ENCODE results near the gene RAB5IF.
A peak's percentile ranks its signal among the peaks of the same experiment; 100 is the strongest.
"Not testable (repeated sequence)": the region's sequence is repeated elsewhere in the genome, so short reads cannot be mapped to it uniquely, and the experiment has no call there.

RAB5IF gene

DNA sequence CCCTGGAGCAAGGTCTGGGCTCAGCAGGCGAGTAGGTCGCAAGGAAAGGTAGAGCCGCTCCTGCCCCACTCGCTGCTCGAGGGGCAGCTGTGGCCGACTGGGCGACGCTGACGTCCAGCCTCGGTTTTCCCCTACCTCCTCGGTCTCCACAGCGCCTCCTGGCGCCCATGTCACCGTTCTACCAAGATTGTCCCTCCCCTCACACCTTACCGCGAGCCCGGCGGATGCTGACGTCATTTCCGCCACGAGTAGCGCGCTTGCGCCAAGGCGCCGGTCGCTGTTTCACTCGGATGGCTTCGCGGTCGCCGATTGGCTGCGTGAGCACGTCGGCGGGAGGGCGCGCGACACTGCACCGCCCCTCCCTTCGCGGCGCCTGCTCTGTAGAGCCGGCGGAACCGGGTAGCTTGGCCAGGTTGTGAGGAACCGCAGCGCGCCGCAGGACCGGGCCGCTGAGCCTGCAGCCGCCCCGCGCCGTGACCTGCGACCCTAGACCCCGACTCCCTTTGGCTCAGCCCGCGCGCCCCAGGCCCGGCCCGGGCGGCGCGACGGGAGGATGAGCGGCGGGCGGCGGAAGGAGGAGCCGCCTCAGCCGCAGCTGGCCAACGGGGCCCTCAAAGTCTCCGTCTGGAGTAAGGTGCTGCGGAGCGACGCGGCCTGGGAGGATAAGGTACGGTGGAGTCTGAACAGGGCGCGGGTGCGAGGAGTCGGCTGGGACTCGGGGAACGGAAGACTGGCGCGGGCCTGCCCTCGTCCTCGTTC lies at the start of gene RAB5IF:
Gene RAB5IF (plus strand): TSS at position 381 of the 759 bp plus-strand sequence. CDS start 173 bp downstream, at position 554.
- peak; percentile 97 to 98 (median 97) for DNase-seq (ENCODE audit: low read depth in 3 of 3)

GRCh38 chr20:36562724-36563123 lies 42.9 kb upstream of the RAB5IF start:
- DNase-seq (ENCODE audit: low read depth in 3 of 3), result no peak

DNA sequence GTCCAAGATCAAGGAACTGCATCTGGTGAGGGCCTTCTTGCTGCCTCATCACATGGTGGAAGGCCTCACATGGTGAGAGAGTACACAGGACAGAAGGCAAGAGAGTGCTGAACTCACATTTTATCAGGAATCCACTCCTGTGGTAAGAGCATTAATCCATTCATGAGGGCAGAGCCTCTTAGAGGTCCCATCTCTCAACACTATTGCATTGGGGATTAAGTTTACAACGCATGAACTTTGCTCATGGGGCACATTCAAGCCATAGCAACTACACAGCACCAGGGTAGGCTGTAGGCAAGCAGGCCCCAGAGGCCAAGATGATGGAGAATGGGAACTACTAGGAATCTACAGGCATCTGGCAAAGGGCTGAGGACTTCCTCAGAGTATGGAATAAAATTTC lies 42.2 kb upstream of the RAB5IF start:
- no peak for DNase-seq (ENCODE audit: low read depth in 3 of 3)

- not testable (repeated sequence) for DNase-seq (ENCODE audit: low read depth in 3 of 3)
These were observed 41.4 kb upstream of the RAB5IF start for GRCh38 chr20:36564078-36564725.

- not testable (repeated sequence) for DNase-seq (ENCODE audit: low read depth in 3 of 3)
These were observed 40.9 kb upstream of the RAB5IF start for GRCh38 chr20:36564726-36565121.

GRCh38 chr20:36565520-36565919 lies 40.1 kb upstream of the RAB5IF start:
- DNase-seq (ENCODE audit: low read depth in 3 of 3), result no peak

- DNase-seq (ENCODE audit: low read depth in 3 of 3), result no peak
These were observed 35.6 kb upstream of the RAB5IF start for GRCh38 chr20:36569847-36570429.

DNA sequence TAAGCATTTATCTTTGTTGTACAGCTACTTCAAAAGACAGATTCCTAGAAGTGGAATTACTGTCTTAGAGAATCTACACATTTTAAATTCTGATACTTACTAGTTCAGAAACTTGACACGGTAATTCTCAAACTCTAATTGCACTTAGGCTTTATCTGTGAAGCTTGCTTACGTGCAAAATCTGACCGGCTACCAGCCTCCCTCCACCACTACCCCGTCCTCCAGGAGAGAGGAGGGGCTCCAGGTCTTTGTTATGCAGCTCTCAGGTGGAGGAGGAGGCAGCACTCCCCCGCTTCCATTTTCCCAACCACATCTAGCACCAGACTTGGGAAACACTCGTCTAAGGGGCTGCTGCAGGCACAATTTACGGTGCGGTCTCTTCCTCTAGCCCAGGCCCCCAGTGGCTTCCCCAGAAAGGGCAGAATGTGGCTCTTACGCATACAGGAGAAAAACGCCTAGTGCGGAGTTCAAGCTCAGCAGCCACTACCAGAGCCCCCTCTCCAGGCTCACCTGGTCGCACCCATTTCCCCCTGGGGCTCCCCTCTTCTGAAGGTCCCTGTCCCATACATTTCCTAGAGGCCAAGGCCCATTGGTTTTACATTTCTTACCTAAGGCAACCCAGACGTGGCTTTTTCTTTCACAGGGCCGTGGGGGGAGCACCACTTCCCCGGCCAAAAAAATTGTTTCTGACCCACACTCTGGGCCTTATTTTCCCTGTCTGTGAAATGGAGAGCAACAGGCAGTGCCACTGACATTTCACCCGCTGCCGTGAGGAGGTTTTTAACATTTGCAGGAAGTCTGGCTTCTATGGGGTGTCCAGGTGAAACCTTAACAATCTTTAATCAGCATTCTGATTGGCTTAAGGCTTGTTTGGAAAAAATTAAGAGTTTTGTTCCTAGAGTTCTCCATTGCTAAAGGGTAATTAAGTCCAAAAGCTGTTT lies 33.7 kb upstream of the RAB5IF start:
- DNase-seq (ENCODE audit: low read depth in 3 of 3), result no peak

DNA sequence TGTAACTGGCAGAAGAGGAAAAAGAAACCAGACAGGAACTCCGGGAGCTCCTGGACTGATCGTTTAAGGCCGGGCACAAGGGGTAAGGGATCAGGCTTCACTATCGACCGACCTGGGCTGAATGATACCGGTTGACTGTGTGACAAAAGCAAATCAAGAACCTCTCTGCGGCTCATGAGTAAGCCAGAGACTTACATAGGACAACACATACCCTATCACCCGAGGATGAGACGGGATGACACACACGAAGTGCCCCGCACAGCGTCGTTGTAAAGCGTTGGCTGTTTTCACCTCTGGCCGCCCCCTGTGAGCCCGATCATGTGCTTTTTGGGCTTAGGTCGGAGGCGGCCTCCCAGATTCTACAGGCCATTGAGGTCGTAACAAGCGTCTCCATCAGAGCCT lies 32.9 kb upstream of the RAB5IF start:
- peak; percentile 43 to 57 (median 47) for DNase-seq (ENCODE audit: low read depth in 3 of 3)

GRCh38 chr20:36573103-36573797 lies 32.3 kb upstream of the RAB5IF start, which contains the start of gene TGIF2:
Gene TGIF2, plus strand, starts transcription at chr20:36573597. Its CDS starts 5,178 bp downstream, at chr20:36578775.
- peak; percentile 78 to 89 (median 82) for DNase-seq (ENCODE audit: low read depth in 3 of 3)

DNA sequence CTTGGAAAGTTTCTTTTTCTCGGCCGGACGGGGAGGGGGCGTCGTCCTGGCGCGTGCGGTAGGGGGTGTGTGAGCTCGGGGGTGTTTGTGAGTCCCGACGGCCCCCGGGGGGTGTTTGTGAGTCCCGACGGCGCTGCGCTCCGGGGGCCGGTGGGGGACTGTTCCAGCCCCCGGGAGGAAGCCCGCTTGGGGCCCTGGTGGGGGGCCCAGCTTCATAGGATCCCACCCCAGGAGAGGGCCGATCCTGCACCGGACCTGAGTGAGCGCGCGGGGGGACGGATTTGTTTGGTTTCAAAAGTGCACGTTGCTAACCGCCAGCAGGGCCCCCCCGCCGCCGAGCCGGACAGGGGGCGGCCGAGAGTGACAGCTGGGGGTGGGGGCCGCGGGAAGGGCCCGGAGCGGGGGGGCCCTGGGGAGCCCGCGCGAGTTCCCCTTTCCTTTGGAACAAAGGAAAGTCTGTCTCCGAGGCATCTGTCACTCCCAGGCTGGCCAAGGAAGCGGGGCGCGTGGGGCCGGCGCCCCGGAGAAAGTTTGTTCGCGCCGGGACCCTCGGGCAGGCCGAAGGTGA lies 31.7 kb upstream of the RAB5IF start:
- DNase-seq (ENCODE audit: low read depth in 3 of 3), result peak in 1 of 3 experiments; percentile 30

GRCh38 chr20:36574366-36575135 lies 31.0 kb upstream of the RAB5IF start:
- peak; percentile 46 to 59 (median 52) for DNase-seq (ENCODE audit: low read depth in 3 of 3)

GRCh38 chr20:36576081-36576445 lies 29.5 kb upstream of the RAB5IF start:
- no peak for DNase-seq (ENCODE audit: low read depth in 3 of 3)

DNA sequence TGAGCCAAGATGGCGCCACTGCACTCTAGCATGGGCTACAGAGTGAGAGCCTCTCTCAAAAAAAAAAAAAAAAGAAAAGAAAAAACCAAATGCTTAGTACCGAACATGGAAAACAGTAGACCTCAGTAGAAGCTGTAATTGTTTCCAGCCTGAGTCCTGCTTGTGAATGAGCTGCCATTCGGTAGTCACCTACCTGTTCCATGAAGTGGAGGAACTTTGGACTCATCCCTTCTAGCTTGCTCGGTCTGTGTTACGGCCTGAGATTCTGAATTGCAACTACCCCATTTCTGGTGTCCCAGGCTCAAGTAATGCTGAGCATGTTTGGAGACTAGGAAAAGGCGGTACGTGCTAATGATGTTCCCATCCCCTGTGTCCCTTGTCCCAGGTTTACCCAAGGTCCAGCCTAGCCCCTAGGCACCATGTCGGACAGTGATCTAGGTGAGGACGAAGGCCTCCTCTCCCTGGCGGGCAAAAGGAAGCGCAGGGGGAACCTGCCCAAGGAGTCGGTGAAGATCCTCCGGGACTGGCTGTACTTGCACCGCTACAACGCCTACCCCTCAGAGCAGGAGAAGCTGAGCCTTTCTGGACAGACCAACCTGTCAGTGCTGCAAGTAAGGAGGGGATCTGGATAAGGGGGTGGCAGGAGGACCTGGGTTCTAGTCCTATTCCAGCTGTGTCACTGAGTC lies 27.1 kb upstream of the RAB5IF start:
- DNase-seq (ENCODE audit: low read depth in 3 of 3), result no peak

GRCh38 chr20:36579996-36580545 lies 25.5 kb upstream of the RAB5IF start:
- DNase-seq (ENCODE audit: low read depth in 3 of 3), result no peak

DNA sequence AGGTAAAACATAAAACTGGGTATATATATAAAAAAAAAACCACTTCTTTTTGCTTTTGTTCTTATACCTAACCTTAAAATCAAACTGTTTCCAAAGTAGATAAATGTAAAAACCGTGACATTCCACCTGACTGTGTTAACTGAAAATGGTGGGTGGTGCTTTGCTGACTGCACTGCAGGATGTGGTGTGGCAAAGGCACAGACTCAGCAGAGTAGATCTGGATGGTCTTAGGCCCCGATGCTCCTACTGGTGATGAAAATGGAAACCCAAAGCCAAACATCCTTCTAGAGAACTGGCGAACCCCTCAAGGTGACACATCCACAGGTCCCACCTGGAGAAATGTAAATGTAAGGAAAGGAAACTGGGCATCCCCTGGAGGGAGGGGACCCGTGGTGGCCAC lies 23.3 kb upstream of the RAB5IF start:
- no peak for DNase-seq (ENCODE audit: low read depth in 3 of 3)

DNA sequence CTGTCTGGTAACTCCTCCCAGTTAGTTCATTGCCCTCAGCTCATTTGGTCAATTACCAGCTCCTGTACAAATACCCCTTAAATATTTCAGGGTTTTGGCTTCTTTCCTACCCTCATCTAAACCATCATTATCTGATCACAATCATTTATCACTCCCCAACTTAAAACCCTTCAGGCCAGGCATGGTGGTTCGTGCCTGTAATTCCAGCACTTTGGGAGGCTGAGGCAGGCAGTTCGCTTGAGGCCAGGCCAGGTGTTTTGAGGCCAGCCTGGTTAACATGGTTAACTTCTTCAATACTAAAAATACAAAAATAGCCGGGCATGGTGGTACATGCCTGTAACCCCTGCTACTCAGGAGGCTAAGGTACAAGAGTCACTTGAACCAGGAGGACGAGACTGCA lies 22.8 kb upstream of the RAB5IF start:
- DNase-seq (ENCODE audit: low read depth in 3 of 3), result no peak

- no peak for DNase-seq (ENCODE audit: low read depth in 3 of 3)
These were observed 21.5 kb upstream of the RAB5IF start for GRCh38 chr20:36584018-36584481.

Measured in stimulated activated CD4-positive, alpha-beta T cell treated with anti-CD3 and anti-CD28 coated beads, TNF-alpha, amount 100 ng/mL, for 4 hours (primary cell).